C4-2B (cell line): ENCODE data around the gene ETF1.

ENCODE experiments used
- CTCF ChIP-seq: fragments of 450-650 bp; conservative IDR thresholded peaks from 2 replicates; pipeline ENCODE4 v1.5.1; 2017; ENCODE audit warnings: mild to moderate bottlenecking
- ZFX ChIP-seq: fragments of 450-650 bp; IDR thresholded peaks from 2 replicates; pipeline ENCODE4 v1.6.1; 2017

- TF ChIP-seq ZFX, result no peak
- no peak for TF ChIP-seq CTCF
Measured at GRCh38 chr5:138502121-138502520, 40.9 kb downstream of the ETF1 start.
